Subcutaneous adipose tissue (tissue), 4 donors: Measurements from ENCODE around the gene TUBGCP6. TPM values are rescaled to one million over a fixed set of nuclear protein-coding genes. Genes with fewer than 3 reads are reported as not detected.

ENCODE experiments used
- total RNA-seq, 4 donors: library from RNA; depleted of rRNA; stranded (reverse); fragments of >200 nt; gene quantifications; one replicate each; pipeline ENCODE4 v1.1.0, GENCODE V29; 2016
- TF ChIP-seq, protein P1 (sequence below): fragments of 450-650 bp; IDR thresholded peaks from one replicate; pipeline ENCODE4 v1.5.1; 2016; ENCODE audit warnings: low read depth, mild to moderate bottlenecking, control low read depth, antibody characterized with exemption, moderate library complexity

TUBGCP6 gene
- total RNA-seq, 4 donors from 2014 or later = 21.1 to 60.3 (median 25.6) TPM

GRCh38 chr22:50213263-50213662 is 31.6 kb downstream of the TUBGCP6 start:
- TF ChIP-seq, protein P1, sequence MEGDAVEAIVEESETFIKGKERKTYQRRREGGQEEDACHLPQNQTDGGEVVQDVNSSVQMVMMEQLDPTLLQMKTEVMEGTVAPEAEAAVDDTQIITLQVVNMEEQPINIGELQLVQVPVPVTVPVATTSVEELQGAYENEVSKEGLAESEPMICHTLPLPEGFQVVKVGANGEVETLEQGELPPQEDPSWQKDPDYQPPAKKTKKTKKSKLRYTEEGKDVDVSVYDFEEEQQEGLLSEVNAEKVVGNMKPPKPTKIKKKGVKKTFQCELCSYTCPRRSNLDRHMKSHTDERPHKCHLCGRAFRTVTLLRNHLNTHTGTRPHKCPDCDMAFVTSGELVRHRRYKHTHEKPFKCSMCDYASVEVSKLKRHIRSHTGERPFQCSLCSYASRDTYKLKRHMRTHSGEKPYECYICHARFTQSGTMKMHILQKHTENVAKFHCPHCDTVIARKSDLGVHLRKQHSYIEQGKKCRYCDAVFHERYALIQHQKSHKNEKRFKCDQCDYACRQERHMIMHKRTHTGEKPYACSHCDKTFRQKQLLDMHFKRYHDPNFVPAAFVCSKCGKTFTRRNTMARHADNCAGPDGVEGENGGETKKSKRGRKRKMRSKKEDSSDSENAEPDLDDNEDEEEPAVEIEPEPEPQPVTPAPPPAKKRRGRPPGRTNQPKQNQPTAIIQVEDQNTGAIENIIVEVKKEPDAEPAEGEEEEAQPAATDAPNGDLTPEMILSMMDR = no peak

DNA sequence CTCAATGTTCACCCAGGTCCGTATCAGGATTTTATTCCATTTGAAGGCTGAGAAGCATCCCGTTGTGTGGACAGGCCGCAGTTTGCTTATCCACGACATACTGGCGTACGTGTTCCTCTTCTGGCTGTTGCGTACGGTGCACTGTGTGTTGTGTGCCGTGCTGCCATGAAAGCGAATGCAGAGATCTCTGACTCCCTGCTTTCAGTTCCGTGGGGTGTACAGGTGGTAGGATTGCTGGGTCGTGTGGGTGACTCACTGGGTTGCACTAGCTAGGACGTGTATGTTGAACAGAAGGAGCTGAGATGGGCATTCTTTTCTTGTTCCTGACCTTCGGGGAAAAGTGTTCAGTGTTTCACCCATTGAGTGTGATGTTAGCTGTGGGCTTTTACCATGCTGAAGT is 33.7 kb downstream of the TUBGCP6 start:
- TF ChIP-seq, protein P1 = no peak

GRCh38 chr22:50210378-50211139 is 34.3 kb downstream of the TUBGCP6 start:
- TF ChIP-seq, protein P1 = no peak

- TF ChIP-seq, protein P1 = no peak
Measured at GRCh38 chr22:50209893-50210292, 34.9 kb downstream of the TUBGCP6 start.

DNA sequence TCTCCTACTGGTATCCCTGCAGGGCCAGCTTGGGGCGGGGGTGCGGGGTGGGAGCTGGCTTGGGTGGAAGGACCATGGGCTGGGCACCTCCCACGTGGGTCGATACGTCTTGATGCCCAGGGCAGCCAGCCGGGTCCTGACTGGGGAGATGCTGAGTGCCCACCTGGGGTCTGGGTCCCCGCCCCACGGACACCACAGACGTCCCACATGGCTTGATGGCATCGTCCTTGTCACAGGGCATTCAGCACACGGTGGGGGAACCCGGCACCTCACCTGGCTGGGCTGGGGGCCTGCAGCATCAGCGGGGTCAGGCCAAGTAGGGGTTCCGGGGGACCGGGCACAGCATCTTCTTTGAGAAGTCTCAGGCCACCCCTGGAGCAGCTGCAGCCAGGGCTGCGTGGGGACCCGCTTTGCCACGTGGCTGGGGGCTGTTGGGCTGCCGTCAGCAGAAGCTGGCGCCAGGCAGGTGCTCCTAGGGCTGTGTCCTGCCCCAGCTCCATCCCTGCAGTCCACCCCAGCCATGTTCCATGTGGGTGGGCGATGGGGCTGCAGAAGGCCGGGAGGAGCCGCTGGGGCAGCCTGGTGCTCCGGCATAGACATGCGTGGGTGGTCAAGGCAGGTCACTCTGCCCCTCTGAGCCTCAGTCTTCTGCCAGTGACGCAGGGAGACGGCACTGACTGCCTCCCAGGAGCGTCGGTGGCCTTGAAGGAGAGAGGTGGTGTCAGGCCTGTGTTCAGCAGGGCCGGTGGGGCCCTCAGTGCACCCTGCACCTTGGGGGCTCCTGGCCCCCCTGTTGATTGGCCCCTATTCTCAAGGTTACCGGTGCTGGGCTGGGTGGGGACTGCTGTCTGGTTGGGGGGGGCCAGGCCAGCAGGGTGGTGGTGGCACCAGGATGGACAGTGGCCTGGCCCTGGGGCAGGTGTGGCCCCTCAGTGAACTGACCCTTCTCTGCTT is 35.6 kb downstream of the TUBGCP6 start:
- TF ChIP-seq, protein P1 = no peak

DNA sequence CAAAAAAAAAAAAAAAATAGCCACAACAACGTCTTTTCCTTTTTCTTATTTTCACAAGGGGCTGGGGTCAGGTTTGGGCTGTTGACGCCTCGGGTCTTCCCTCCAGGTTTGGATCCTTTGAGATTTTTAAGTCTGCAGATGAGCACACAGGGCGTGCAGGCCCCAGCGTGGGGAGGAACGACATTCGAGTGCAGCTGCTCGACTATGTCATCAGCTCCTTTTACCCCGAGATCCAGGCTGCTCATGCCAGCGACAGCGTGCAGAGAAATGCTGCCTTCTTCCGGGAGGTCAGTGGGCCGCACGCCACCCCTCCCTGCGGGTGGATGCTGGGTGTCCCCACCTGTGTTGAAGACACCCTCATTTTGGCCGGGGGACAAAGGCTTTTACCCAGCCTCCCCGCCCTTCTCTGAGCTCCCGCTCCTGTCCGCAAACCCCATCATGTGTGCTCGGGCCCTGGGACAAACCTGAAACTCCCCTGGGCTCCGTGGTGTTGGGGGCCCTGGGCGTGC is 36.3 kb downstream of the TUBGCP6 start:
- TF ChIP-seq, protein P1 = no peak
